GM21619 (cell line): ENCODE data around the gene TMEM176B.
"Not testable (repeated sequence)": the region's sequence is repeated elsewhere in the genome, so short reads cannot be mapped to it uniquely, and the experiment has no call there.

Experiments used
- ATAC-seq: cut with Tn5 transposase; IDR thresholded peaks from one replicate; pipeline ENCODE4 v1.9.1; 2021; ENCODE audit not compliant: unreplicated experiment

TMEM176B gene

GRCh38 chr7:150823484-150824126, 23.4 kb upstream of the TMEM176B start:
- no peak for ATAC-seq

- ATAC-seq: no peak
Measured at GRCh38 chr7:150823043-150823442, 22.9 kb upstream of the TMEM176B start.

GRCh38 chr7:150820578-150821198, 20.5 kb upstream of the TMEM176B start:
- no peak for ATAC-seq

GRCh38 chr7:150820148-150820547, 20.0 kb upstream of the TMEM176B start:
- no peak for ATAC-seq

GRCh38 chr7:150818971-150819370, 18.8 kb upstream of the TMEM176B start:
- no peak for ATAC-seq

GRCh38 chr7:150814328-150815001, 14.3 kb upstream of the TMEM176B start:
- ATAC-seq: no peak

- ATAC-seq: not testable (repeated sequence)
Measured at GRCh38 chr7:150807616-150808438, 7.7 kb upstream of the TMEM176B start.

- no peak for ATAC-seq
Measured at GRCh38 chr7:150806863-150807262, 6.7 kb upstream of the TMEM176B start.

GRCh38 chr7:150806454-150806853, 6.3 kb upstream of the TMEM176B start:
- no peak for ATAC-seq

GRCh38 chr7:150805864-150806263, 5.7 kb upstream of the TMEM176B start:
- ATAC-seq: no peak

- ATAC-seq: no peak
Measured at GRCh38 chr7:150804802-150805201, 4.6 kb upstream of the TMEM176B start.

GRCh38 chr7:150803161-150803860, 3.1 kb upstream of the TMEM176B start:
- ATAC-seq: no peak

GRCh38 chr7:150801946-150802771, 2.0 kb upstream of the TMEM176B start:
- ATAC-seq: no peak

GRCh38 chr7:150801242-150801945, 1.2 kb upstream of the TMEM176B start:
- ATAC-seq: no peak

GRCh38 chr7:150800581-150801241, 547 bp upstream of the TMEM176B start, which contains the start of gene TMEM176A:
Gene TMEM176A (plus strand): TSS chr7:150800769. CDS start chr7:150801551, 782 bp downstream.
- no peak for ATAC-seq

GRCh38 chr7:150799156-150799555, 1.0 kb downstream of the TMEM176B start:
- ATAC-seq: no peak

GRCh38 chr7:150797661-150798060, 2.5 kb downstream of the TMEM176B start:
- ATAC-seq: no peak

- no peak for ATAC-seq
Measured at GRCh38 chr7:150793569-150794238, 6.5 kb downstream of the TMEM176B start.
